Midbrain (tissue), 1 donor: ENCODE results near the gene MYO18A.

Experiments
- DNase-seq: peaks from one replicate; lab custom pipeline; 2025; lab: John Stamatoyannopoulos, UW

MYO18A gene

GRCh38 chr17:29024316-29024952 is 155.8 kb downstream of the MYO18A start:
- DNase-seq: no peak

GRCh38 chr17:29022074-29022473 is 158.1 kb downstream of the MYO18A start:
- no peak for DNase-seq

GRCh38 chr17:29021226-29021625 is 159.0 kb downstream of the MYO18A start:
- DNase-seq: no peak
